ENCODE data around the gene FAM53B.
A peak's percentile ranks its signal among the peaks of the same experiment; 100 is the strongest.

FAM53B gene

DNA sequence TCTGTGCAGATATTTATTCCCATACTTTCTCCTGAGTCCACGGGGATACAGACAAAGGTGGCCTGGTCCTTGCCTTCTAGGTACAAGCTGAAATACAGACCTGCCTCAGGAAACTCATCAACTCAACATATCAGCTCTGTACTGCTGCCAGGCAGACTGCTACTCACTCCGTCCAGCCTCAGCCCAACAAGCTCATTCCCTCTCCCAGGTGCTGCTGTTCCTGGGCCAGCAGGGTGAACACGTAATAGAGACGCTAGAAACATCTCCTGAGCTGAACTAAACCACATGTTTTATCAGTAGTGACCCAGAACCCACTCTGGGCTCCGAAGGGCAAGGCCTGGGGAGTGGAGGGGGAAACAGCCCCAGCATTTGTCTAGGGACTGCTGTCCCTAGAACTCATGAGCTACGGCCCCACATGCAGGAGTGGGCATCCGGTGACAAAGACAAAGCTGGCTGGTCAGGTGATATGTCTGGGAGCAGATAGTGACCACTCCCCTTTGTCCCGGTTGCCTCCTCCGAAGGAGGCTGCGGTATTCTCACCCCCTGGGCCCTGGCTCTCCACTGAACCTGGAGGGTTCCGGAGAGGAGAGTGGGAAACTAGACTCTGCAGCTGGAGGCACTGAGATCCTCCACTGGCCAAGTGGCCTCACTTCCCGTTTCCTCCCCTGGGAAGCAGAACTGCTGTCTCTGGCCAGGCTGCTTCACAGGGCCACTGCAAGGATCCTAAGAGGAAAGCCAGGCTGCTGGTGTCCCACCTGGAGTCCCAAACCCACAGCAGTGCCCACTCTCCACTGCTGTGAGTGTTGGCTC lies 116.1 kb downstream of the FAM53B start:
- Histone ChIP-seq H3K4me1 (ENCODE audit: control insufficient read depth in 1 of 2, insufficient read depth in 2 of 2, low read length in 2 of 2) (peaks cover 4 to 11% of the 10 kb centered on the region in 2 experiments), H4K8ac (ENCODE audit: low read depth, low read length) (no peak overlapping the region), H2AFZ (ENCODE audit: insufficient read depth, low read length, poor library complexity) (no peak overlapping the region), H4K91ac (ENCODE audit: low read depth, low read length) (no peak overlapping the region), H2BK12ac (ENCODE audit: low read length) (no peak overlapping the region), H3K4me3 (ENCODE audit: low read depth, low read length) (no peak overlapping the region), H3K18ac (ENCODE audit: low read length) (no peak overlapping the region), H3K36me3 (ENCODE audit: control insufficient read depth in 1 of 2, insufficient read depth in 2 of 2, low read length in 2 of 2) (peaks cover 3% of the 10 kb centered on the region in 2 experiments), H2AK5ac (ENCODE audit: low read length) (no peak overlapping the region), H3K9me3 (ENCODE audit: insufficient read depth, low read depth, low read length) (peaks cover 4% of the 10 kb centered on the region), H3K4ac (ENCODE audit: low read depth, low read length) (no peak overlapping the region), H3K14ac (ENCODE audit: low read length) (no peak overlapping the region), H4K12ac (ENCODE audit: low read depth, low read length) (no peak overlapping the region), H3K79me1 (ENCODE audit: low read length) (no peaks in the 10 kb centered on the region), H2BK5ac (ENCODE audit: low read depth, low read length, poor library complexity) (no peak overlapping the region), H3K9ac (ENCODE audit: low read length) (no peak overlapping the region), H3K4me2 (ENCODE audit: low read length) (no peak overlapping the region), H3K27ac (ENCODE audit: low read depth, low read length) (no peak overlapping the region), H3K79me2 (ENCODE audit: control insufficient read depth, insufficient read depth, low read length, poor library complexity) (no peaks in the 10 kb centered on the region), H3K27me3 (ENCODE audit: insufficient read depth, low read length) (no peaks in the 10 kb centered on the region), H2BK120ac (ENCODE audit: insufficient read depth, low read length, poor library complexity) (no peak overlapping the region), H3K23ac (ENCODE audit: low read length) (no peak overlapping the region)
- no CpG with 5 or more reads among the region's 12 CpGs for WGBS (ENCODE audit: extremely low coverage, insufficient coverage, insufficient read length)
- DNase-seq = no peak

DNA sequence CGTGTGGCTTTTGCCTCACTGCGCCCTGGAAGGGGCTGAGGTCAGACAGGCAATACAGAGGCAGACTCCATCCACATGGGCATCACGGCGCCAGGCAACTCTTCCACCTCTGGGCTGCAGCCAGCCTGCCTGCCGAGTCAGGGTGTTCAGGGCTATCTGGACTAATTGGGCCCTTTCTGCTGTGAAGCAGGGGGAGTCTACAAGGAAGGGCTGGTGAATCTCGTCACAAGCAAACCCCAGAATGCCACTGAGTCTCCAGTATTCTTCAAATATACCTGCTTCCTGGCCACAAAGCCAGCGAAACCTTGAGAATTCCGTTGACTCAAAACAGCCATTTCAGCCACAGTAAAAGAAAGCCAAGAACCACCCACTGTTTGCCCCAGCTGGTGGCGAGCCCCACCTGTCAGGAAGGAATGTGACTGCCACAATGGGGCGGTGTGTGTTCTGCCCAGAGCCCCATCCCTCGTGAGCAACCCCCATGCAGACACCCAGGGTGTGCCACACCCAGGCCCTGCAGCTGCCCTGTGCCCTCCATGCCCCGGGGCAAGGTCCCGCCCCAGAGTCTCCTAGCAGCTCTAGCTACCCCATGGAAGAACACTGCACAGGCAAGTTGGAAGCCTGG lies 117.3 kb downstream of the FAM53B start:
- H3K79me2 ChIP-seq (ENCODE audit: control insufficient read depth, insufficient read depth, low read length, poor library complexity) = no peaks in the 10 kb centered on the region
- peaks cover 4% of the 10 kb centered on the region for H3K9me3 ChIP-seq (ENCODE audit: insufficient read depth, low read depth, low read length)
- no peak overlapping the region for H2BK120ac ChIP-seq (ENCODE audit: insufficient read depth, low read length, poor library complexity)
- no peak overlapping the region for H3K4me2 ChIP-seq (ENCODE audit: low read length)
- H2BK12ac ChIP-seq (ENCODE audit: low read length) = no peak overlapping the region
- H3K4ac ChIP-seq (ENCODE audit: low read depth, low read length) = no peak overlapping the region
- H2AK5ac ChIP-seq (ENCODE audit: low read length) = no peak overlapping the region
- no CpG with 5 or more reads among the region's 13 CpGs for WGBS (ENCODE audit: extremely low coverage, insufficient coverage, insufficient read length)
- H4K91ac ChIP-seq (ENCODE audit: low read depth, low read length) = no peak overlapping the region
- no peak overlapping the region for H2AFZ ChIP-seq (ENCODE audit: insufficient read depth, low read length, poor library complexity)
- H3K27me3 ChIP-seq (ENCODE audit: insufficient read depth, low read length) = no peaks in the 10 kb centered on the region
- H3K79me1 ChIP-seq (ENCODE audit: low read length) = no peaks in the 10 kb centered on the region
- H3K18ac ChIP-seq (ENCODE audit: low read length) = no peak overlapping the region
- peak in 1 of 2 donors; percentile 59 for DNase-seq
- no peak overlapping the region for H3K27ac ChIP-seq (ENCODE audit: low read depth, low read length)
- H3K14ac ChIP-seq (ENCODE audit: low read length) = no peak overlapping the region
- no peak overlapping the region for H3K9ac ChIP-seq (ENCODE audit: low read length)
- peaks cover 3% of the 10 kb centered on the region in 2 experiments for H3K36me3 ChIP-seq (ENCODE audit: control insufficient read depth in 1 of 2, insufficient read depth in 2 of 2, low read length in 2 of 2)
- H3K23ac ChIP-seq (ENCODE audit: low read length) = no peak overlapping the region
- no peak overlapping the region for H3K4me3 ChIP-seq (ENCODE audit: low read depth, low read length)
- H4K8ac ChIP-seq (ENCODE audit: low read depth, low read length) = no peak overlapping the region
- H4K12ac ChIP-seq (ENCODE audit: low read depth, low read length) = no peak overlapping the region
- no peak overlapping the region for H2BK5ac ChIP-seq (ENCODE audit: low read depth, low read length, poor library complexity)
- peaks cover 4 to 11% of the 10 kb centered on the region in 2 experiments for H3K4me1 ChIP-seq (ENCODE audit: control insufficient read depth in 1 of 2, insufficient read depth in 2 of 2, low read length in 2 of 2)

DNA sequence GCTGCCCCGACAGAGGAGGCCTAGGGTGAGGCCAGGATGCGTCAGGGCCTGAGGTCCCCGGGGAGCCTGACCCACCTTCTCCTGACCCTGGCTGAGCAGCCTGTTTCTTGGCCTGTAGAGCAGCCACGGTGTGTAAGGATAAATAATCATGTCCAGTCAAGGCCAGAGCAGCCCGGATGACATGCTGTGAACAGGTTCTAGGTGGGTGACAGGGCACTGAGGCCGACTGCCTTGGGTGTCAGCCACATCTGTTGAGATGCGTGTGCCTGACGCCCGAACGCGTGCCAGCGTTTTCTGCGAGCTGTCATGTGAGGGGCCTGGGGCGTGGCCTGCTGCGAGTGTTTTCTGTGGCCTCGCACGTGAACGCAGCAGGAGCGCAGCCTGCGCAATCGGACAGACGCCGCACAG lies 118.3 kb downstream of the FAM53B start:
- Histone ChIP-seq H3K79me2 (ENCODE audit: control insufficient read depth, insufficient read depth, low read length, poor library complexity) (no peaks in the 10 kb centered on the region), H3K14ac (ENCODE audit: low read length) (no peak overlapping the region), H3K36me3 (ENCODE audit: control insufficient read depth in 1 of 2, insufficient read depth in 2 of 2, low read length in 2 of 2) (peaks cover 3% of the 10 kb centered on the region in 2 experiments), H3K23ac (ENCODE audit: low read length) (no peak overlapping the region), H3K4ac (ENCODE audit: low read depth, low read length) (no peak overlapping the region), H3K9me3 (ENCODE audit: insufficient read depth, low read depth, low read length) (no peaks in the 10 kb centered on the region), H3K79me1 (ENCODE audit: low read length) (no peaks in the 10 kb centered on the region), H4K91ac (ENCODE audit: low read depth, low read length) (no peak overlapping the region), H2AK5ac (ENCODE audit: low read length) (no peak overlapping the region), H2BK5ac (ENCODE audit: low read depth, low read length, poor library complexity) (no peak overlapping the region), H2AFZ (ENCODE audit: insufficient read depth, low read length, poor library complexity) (no peak overlapping the region), H3K4me2 (ENCODE audit: low read length) (no peak overlapping the region), H3K27me3 (ENCODE audit: insufficient read depth, low read length) (no peaks in the 10 kb centered on the region), H3K4me3 (ENCODE audit: low read depth, low read length) (no peak overlapping the region), H3K27ac (ENCODE audit: low read depth, low read length) (no peak overlapping the region), H2BK12ac (ENCODE audit: low read length) (no peak overlapping the region), H3K4me1 (ENCODE audit: control insufficient read depth in 1 of 2, insufficient read depth in 2 of 2, low read length in 2 of 2) (peaks cover 4 to 13% of the 10 kb centered on the region in 2 experiments), H4K12ac (ENCODE audit: low read depth, low read length) (no peak overlapping the region), H2BK120ac (ENCODE audit: insufficient read depth, low read length, poor library complexity) (no peak overlapping the region), H3K18ac (ENCODE audit: low read length) (no peak overlapping the region), H4K8ac (ENCODE audit: low read depth, low read length) (no peak overlapping the region), H3K9ac (ENCODE audit: low read length) (no peak overlapping the region)
- no peak for DNase-seq
- WGBS (ENCODE audit: extremely low coverage, insufficient coverage, insufficient read length) = no CpG with 5 or more reads among the region's 23 CpGs

DNA sequence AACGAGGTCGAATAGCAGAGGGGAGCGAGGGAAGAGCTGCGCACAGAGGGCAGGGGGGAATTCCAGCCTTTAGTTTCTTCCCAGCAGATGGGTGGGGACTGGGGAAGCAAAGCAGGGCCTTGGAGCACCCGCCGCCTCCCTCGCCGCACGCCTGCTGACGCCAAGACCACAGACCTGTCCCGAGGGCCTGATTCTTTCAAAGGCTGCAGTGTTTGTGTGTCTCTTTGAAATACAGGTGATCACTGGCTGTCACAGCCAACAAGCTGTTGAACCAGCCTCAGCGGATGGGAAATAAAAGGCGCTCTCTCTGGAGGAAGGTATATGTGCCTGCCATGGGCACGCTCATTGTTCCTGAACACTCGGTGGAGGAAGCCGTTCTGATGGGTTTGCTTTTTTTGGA lies 119.3 kb downstream of the FAM53B start:
- Histone ChIP-seq H2AK5ac (ENCODE audit: low read length) (no peak overlapping the region), H2BK120ac (ENCODE audit: insufficient read depth, low read length, poor library complexity) (no peak overlapping the region), H3K23ac (ENCODE audit: low read length) (no peak overlapping the region), H3K36me3 (ENCODE audit: control insufficient read depth in 1 of 2, insufficient read depth in 2 of 2, low read length in 2 of 2) (peaks cover 3% of the 10 kb centered on the region in 2 experiments), H3K9ac (ENCODE audit: low read length) (no peak overlapping the region), H4K8ac (ENCODE audit: low read depth, low read length) (no peak overlapping the region), H3K14ac (ENCODE audit: low read length) (no peak overlapping the region), H3K4me1 (ENCODE audit: control insufficient read depth in 1 of 2, insufficient read depth in 2 of 2, low read length in 2 of 2) (peaks cover 4 to 15% of the 10 kb centered on the region in 2 experiments), H3K27ac (ENCODE audit: low read depth, low read length) (no peak overlapping the region), H3K4ac (ENCODE audit: low read depth, low read length) (no peak overlapping the region), H3K18ac (ENCODE audit: low read length) (no peak overlapping the region), H3K79me1 (ENCODE audit: low read length) (no peaks in the 10 kb centered on the region), H3K9me3 (ENCODE audit: insufficient read depth, low read depth, low read length) (no peaks in the 10 kb centered on the region), H3K27me3 (ENCODE audit: insufficient read depth, low read length) (no peaks in the 10 kb centered on the region), H4K12ac (ENCODE audit: low read depth, low read length) (no peak overlapping the region), H2BK5ac (ENCODE audit: low read depth, low read length, poor library complexity) (no peak overlapping the region), H4K91ac (ENCODE audit: low read depth, low read length) (no peak overlapping the region), H3K79me2 (ENCODE audit: control insufficient read depth, insufficient read depth, low read length, poor library complexity) (no peaks in the 10 kb centered on the region), H3K4me2 (ENCODE audit: low read length) (no peak overlapping the region), H2BK12ac (ENCODE audit: low read length) (no peak overlapping the region), H3K4me3 (ENCODE audit: low read depth, low read length) (no peak overlapping the region), H2AFZ (ENCODE audit: insufficient read depth, low read length, poor library complexity) (no peak overlapping the region)
- no peak for DNase-seq
- no CpG with 5 or more reads among the region's 16 CpGs for WGBS (ENCODE audit: extremely low coverage, insufficient coverage, insufficient read length)
